Upper lobe of right lung (tissue), 1 donor: ENCODE data around the gene FAM171A1. TPM values are rescaled to one million over a fixed set of nuclear protein-coding genes. Genes with fewer than 3 reads are reported as not detected.

Experiments
- ATAC-seq: fragments of 200-7000 bp; cut with Tn5 transposase; one replicate; pipeline ENCODE4 v1.9.1; 2020; ENCODE audit warnings: mild to moderate bottlenecking, moderate library complexity
- DNase-seq: peaks from one replicate; pipeline ENCODE4 v3.0.0-alpha.2; 2020
- H3K27ac ChIP-seq: fragments of 200-600 bp; one replicate; pipeline ENCODE4 v1.8.0; 2022
- H3K27me3 ChIP-seq: fragments of 200-600 bp; one replicate; pipeline ENCODE4 v1.8.0; 2022; ENCODE audit warnings: mild to moderate bottlenecking
- H3K36me3 ChIP-seq: fragments of 200-600 bp; one replicate; pipeline ENCODE4 v1.8.0; 2022
- H3K4me1 ChIP-seq: fragments of 200-600 bp; one replicate; pipeline ENCODE4 v1.8.0; 2022
- H3K4me3 ChIP-seq: fragments of 200-600 bp; one replicate; pipeline ENCODE4 v1.8.0; 2022; ENCODE audit warnings: mild to moderate bottlenecking
- H3K9me3 ChIP-seq: fragments of 200-600 bp; one replicate; pipeline ENCODE4 v1.8.0; 2022
- intact Hi-C: fragments of 100-400 bp; cut with DNase I; formaldehyde crosslinking; loops from one replicate; pipeline ENCODE4 v1.11.0; 2022
- total RNA-seq: library from RNA; stranded (reverse); fragmentation: NEBNext Ultra II Directional; extraction: Animal tissue kit (Norgen Biotek cat#: 25700); gene quantifications from one replicate; pipeline ENCODE4 v1.2.1, GENCODE V29; 2021
- TF ChIP-seq, protein P1 (sequence below): fragments of 200-600 bp; IDR thresholded peaks from one replicate; pipeline ENCODE4 v1.8.0; 2022; ENCODE audit warnings: antibody characterized with exemption
- donor health status: DM: no; HTN: yes; CAD: no; lungs with severe emphysema.

FAM171A1 gene
- total RNA-seq, 1 donor from 2014 or later, result 17.3 TPM

DNA sequence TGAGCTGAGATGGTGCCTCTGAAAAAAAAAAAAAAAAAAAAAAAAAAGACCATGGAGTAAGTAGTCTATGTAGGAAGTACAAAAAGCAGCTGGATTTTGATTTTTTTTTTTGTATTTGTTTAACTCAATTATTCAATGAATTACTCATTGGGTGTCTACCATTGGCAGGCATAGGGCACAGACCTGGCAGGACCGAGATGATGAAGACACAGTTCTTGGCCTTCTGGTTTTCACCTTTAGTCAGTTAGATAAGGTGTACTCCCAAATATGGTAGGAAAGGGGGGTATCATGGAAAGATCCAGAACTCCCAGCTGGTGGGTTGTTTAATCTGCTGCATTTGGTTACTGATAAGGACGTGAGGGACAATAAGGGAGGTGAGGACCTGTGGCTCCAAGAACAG is 105.5 kb downstream of the FAM171A1 start:
- DNase-seq, result no peak
- H3K27me3 ChIP-seq, result no peaks in the 10 kb centered on the region
- H3K4me3 ChIP-seq, result no peak overlapping the region
- H3K4me1 ChIP-seq, result no peaks in the 10 kb centered on the region
- no peaks in the 10 kb centered on the region for H3K9me3 ChIP-seq
- no peak for ATAC-seq
- H3K36me3 ChIP-seq, result no peaks in the 10 kb centered on the region
- H3K27ac ChIP-seq, result no peak overlapping the region
- TF ChIP-seq, protein P1, sequence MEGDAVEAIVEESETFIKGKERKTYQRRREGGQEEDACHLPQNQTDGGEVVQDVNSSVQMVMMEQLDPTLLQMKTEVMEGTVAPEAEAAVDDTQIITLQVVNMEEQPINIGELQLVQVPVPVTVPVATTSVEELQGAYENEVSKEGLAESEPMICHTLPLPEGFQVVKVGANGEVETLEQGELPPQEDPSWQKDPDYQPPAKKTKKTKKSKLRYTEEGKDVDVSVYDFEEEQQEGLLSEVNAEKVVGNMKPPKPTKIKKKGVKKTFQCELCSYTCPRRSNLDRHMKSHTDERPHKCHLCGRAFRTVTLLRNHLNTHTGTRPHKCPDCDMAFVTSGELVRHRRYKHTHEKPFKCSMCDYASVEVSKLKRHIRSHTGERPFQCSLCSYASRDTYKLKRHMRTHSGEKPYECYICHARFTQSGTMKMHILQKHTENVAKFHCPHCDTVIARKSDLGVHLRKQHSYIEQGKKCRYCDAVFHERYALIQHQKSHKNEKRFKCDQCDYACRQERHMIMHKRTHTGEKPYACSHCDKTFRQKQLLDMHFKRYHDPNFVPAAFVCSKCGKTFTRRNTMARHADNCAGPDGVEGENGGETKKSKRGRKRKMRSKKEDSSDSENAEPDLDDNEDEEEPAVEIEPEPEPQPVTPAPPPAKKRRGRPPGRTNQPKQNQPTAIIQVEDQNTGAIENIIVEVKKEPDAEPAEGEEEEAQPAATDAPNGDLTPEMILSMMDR, result no peak
- intact Hi-C loops, result no loop called here

DNA sequence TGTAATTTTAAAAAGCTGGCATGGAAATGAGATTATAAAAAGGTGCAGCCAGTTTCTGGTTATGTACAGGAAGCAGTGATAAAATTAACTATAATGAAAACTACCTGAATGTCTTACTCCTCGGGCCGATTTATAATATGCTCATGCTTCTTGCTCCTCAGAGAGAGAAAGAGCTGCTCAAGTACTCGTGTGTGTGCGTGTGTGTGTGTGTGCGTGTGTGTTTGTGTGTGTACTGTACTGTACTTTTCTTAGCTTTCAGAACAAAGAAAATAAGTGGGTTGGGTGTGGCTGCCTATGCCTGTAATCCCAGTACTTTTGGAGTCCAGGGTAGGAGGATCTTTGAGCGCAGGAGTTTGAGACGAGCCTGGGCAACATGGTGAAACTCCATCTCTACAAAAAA is 106.0 kb downstream of the FAM171A1 start:
- DNase-seq (no peak), ATAC-seq (no peak)
- Histone ChIP-seq H3K27me3 (no peaks in the 10 kb centered on the region), H3K36me3 (no peaks in the 10 kb centered on the region), H3K9me3 (no peaks in the 10 kb centered on the region), H3K27ac (no peak overlapping the region), H3K4me3 (no peak overlapping the region), H3K4me1 (no peaks in the 10 kb centered on the region)
- intact Hi-C loops, result no loop called here
- TF ChIP-seq, protein P1, result no peak

DNA sequence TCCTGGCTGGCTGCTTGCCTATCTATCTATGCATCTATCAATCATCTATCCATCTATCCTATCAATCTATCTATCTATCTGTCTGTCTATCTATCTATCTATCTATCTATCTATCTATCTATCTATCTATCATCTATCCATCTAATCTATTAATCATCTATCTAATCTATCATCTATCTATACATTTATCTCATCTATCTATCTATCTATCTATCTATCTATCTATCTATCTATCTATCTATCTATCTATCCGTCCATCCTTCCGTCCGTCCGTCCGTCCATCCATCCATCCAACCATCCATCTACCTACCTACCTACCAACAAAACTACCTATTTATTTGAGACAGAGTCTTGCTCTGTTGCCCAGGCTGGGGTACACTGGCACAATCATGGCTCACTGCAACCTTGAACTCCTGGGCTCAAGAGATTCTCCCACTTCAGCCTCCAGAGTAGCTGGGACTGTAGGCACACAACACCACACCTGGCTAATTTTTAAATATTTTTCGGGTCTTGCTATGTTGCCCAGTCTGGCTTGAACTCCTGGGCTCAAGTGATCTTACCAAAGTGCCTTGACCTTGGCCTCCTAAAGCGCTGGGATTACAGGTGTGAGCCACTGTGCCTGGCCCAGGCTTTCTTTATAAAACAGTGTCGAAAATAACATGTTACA is 107.3 kb downstream of the FAM171A1 start:
- no peak overlapping the region for H3K4me3 ChIP-seq
- DNase-seq, result no peak
- no peak for ATAC-seq
- TF ChIP-seq, protein P1, result no peak
- H3K27me3 ChIP-seq, result no peaks in the 10 kb centered on the region
- intact Hi-C loops, result no loop called here
- no peaks in the 10 kb centered on the region for H3K36me3 ChIP-seq
- no peaks in the 10 kb centered on the region for H3K4me1 ChIP-seq
- no peak overlapping the region for H3K27ac ChIP-seq
- no peaks in the 10 kb centered on the region for H3K9me3 ChIP-seq

DNA sequence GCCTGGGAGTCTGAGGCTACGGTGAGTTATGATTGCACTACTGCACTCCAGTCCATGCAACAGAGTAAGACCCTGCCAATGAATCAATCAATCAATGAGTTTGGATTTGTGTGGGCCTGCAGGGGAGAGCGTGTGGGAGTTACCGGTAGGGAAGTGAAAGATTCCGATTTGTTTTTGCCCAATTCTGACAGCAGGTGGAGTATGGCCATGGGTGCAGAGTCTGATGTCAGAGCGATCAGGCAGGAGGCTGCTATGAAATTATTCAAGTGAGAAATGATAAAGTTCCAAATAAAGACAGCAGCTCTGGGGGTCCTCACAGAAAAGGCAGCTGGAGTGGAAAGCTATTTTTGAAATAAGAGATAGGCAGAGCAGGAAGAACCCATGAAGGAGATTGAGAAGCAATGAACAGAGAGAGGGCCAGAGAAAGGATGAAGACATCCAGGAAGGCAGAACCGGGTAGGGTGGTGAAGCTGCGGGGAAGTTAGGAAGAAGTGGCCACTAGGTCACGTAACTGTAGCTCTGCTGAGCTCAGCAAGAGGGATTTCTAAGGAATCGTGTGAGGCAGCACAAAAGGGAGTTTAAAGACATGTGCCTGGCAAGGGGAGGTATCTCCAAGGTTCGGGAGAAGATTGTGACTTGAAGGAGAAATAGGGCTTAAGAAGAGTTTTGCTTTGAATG is 108.9 kb downstream of the FAM171A1 start:
- no peaks in the 10 kb centered on the region for H3K9me3 ChIP-seq
- TF ChIP-seq, protein P1, result peak; percentile 33
- no peak overlapping the region for H3K4me3 ChIP-seq
- intact Hi-C loops, result no loop called here
- H3K4me1 ChIP-seq, result no peaks in the 10 kb centered on the region
- ATAC-seq, result no peak
- no peaks in the 10 kb centered on the region for H3K27me3 ChIP-seq
- H3K36me3 ChIP-seq, result no peaks in the 10 kb centered on the region
- H3K27ac ChIP-seq, result no peak overlapping the region
- DNase-seq, result no peak

DNA sequence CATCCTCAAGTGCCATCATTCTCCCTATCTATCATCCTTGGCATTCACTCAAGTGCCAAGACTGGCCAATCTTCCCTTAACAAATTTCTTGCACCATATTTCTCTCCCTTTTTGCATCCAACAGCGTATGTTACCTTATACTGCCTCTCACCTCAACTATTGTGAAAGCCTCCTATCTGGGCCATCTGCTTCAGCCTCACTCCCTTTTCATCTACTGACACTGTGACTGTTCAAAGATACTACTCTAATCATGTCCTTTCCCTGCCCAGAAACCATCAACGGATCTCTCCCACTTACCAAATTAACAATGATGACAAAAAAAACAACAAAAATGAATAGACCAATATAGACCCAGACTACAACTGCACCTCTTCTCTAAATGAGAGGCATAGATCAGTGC is 112.0 kb downstream of the FAM171A1 start:
- DNase-seq (no peak), ATAC-seq (no peak)
- H3K4me1 ChIP-seq, result no peaks in the 10 kb centered on the region
- H3K27me3 ChIP-seq, result no peaks in the 10 kb centered on the region
- no peaks in the 10 kb centered on the region for H3K36me3 ChIP-seq
- no peak overlapping the region for H3K27ac ChIP-seq
- TF ChIP-seq, protein P1, result no peak
- intact Hi-C loops, result no loop called here
- no peak overlapping the region for H3K4me3 ChIP-seq
- H3K9me3 ChIP-seq, result no peaks in the 10 kb centered on the region
